ENCODE measurements around the gene MLH1. TPM values are rescaled to one million over a fixed set of nuclear protein-coding genes. Genes with fewer than 3 reads are reported as not detected.

MLH1 gene
- total and polyA plus RNA-seq, 10 of the 15 experiments (the other 5 are each of a cell fraction or from before 2014, with no cell fraction given): 58.6 to 109 (median 81.4) TPM

DNA sequence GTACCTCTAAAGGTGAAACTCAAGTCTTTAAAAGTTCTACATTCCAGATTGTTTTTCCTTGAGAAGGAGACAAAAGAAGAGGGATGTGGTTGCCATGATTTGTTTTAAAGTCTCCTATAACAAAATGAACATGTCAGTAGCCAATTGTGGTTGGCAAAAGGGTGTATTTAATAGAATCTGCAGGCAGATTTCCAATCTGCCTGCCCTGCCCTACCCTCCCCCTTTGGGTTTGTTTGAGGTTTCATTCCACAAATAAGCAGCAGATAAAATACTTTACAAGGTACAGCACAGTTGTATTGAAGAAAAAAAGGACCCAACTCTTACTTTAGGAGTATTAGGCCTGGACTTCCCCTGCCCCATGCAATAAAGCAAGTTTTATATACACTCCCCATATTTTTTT is 59.5 kb downstream of the MLH1 start (continued):
- no peak for TF ChIP-seq RCOR1 (conservative IDR thresholded peaks at IDR 0.05; ENCODE audit: low read depth, low read length)
- no peak for TF ChIP-seq BMI1 (IDR thresholded peaks at IDR 0.05; ENCODE audit: borderline replicate concordance)
- TF ChIP-seq PAX5 (IDR thresholded peaks at IDR 0.05; ENCODE audit: borderline replicate concordance, low read depth, low read length): no peak
- TF ChIP-seq SUZ12 (IDR thresholded peaks at IDR 0.05; ENCODE audit: unreplicated experiment): no peak
- TF ChIP-seq NR2C1 (IDR thresholded peaks at IDR 0.05): no peak
- no peak for TF ChIP-seq CBX5 (IDR thresholded peaks at IDR 0.05; ENCODE audit: low read depth)

- WGBS (ENCODE audit: insufficient coverage, insufficient replicate concordance, low lambda C conversion rate, missing lambda C conversion rate): 78% methylated on average over 6 of the region's 6 CpGs
- no peak overlapping the region for H3K9ac ChIP-seq (ENCODE audit: control insufficient read depth, insufficient read depth, low read length)
- H3K27ac ChIP-seq (ENCODE audit: control insufficient read depth, insufficient read depth): no peak overlapping the region
- ATAC-seq (no peak), DNase-seq (ENCODE audit: low read depth, low spot score) (no peak), FAIRE-seq (no peak)
- no peaks in the 10 kb centered on the region for H3K4me1 ChIP-seq (ENCODE audit: control insufficient read depth, insufficient read depth, low read length)
- RAD21 ChIA-PET (ENCODE audit: unreplicated experiment): no interaction called here
- POLR2A ChIA-PET: no interaction called here
- TF ChIP-seq MAX (IDR thresholded peaks at IDR 0.05; ENCODE audit: low read depth, low read length): no peak
- no peak for TF ChIP-seq NFIC (IDR thresholded peaks at IDR 0.05; ENCODE audit: low read depth, low read length)
- CTCF ChIA-PET: no interaction called here
- SMC1A ChIA-PET (ENCODE audit: uncharacterized antibody, unreplicated experiment): interaction anchor here (2.5 kb wide), 1 partner anchor 29 kb away, joined by 12 read pairs; no protein-coding TSS in a partner anchor
- BruUV-seq (replicated peaks): TSS peak; percentile 53
- no peaks in the 10 kb centered on the region for H3K79me2 ChIP-seq (ENCODE audit: control insufficient read depth, insufficient read depth, low read length)
- H2AFZ ChIP-seq (ENCODE audit: control insufficient read depth, low read depth, low read length): no peak overlapping the region
- H3K9me3 ChIP-seq (replicated peaks; ENCODE audit: control insufficient read depth, insufficient read depth, low read length): no peaks in the 10 kb centered on the region
- intact Hi-C loops (cut with micrococcal nuclease; ENCODE audit: unreplicated experiment): no loop called here
- H4K20me1 ChIP-seq (ENCODE audit: control insufficient read depth, insufficient read depth): no peaks in the 10 kb centered on the region
- H3K36me3 ChIP-seq (ENCODE audit: control insufficient read depth in 2 of 2, insufficient read depth in 2 of 2, low read length in 1 of 2): peaks cover 13 to 34% of the 10 kb centered on the region in 2 experiments
- in situ Hi-C loops (cut with MboI): no loop called here
- H3K4me2 ChIP-seq (ENCODE audit: control insufficient read depth, insufficient read depth): no peak overlapping the region
- H3K27me3 ChIP-seq (replicated peaks in 1 of 2; ENCODE audit: control insufficient read depth in 2 of 2, insufficient read depth in 2 of 2, low read length in 1 of 2): no peaks in the 10 kb centered on the region
- H3K4me3 ChIP-seq: no peak overlapping the region
Observed at GRCh38 chr3:37053337-37053736, 60.0 kb downstream of the MLH1 start.

Measured in GM12878 (cell line).